ENCODE data around the gene ARHGAP24.

The ARHGAP24 gene

GRCh38 chr4:85967872-85968271, 492.9 kb downstream of the ARHGAP24 start:
- TF ChIP-seq REST (IDR thresholded peaks at IDR 0.05; ENCODE audit: low read depth) = no peak
- TF ChIP-seq TCF12 (IDR thresholded peaks at IDR 0.05; ENCODE audit: low read depth) = no peak
- no peak for TF ChIP-seq FOXM1 (IDR thresholded peaks at IDR 0.05; ENCODE audit: borderline replicate concordance, low read depth)
- no peak for TF ChIP-seq NFIC (IDR thresholded peaks at IDR 0.05)
- no peak for TF ChIP-seq USF1 (IDR thresholded peaks at IDR 0.05)
- no peak for TF ChIP-seq YY1 (IDR thresholded peaks at IDR 0.05; ENCODE audit: low read depth)
- no peak for TF ChIP-seq CREB1 (IDR thresholded peaks at IDR 0.05; ENCODE audit: low read depth)
- TF ChIP-seq RAD21 (IDR thresholded peaks at IDR 0.05; ENCODE audit: low read depth) = no peak
- TF ChIP-seq ZBTB7A (IDR thresholded peaks at IDR 0.05; ENCODE audit: low read depth) = no peak
- TF ChIP-seq TEAD4 (IDR thresholded peaks at IDR 0.05) = no peak
- no peak for TF ChIP-seq TAF1 (IDR thresholded peaks at IDR 0.05; ENCODE audit: low read depth)
- no peak for TF ChIP-seq EP300 (IDR thresholded peaks at IDR 0.05; ENCODE audit: borderline replicate concordance)
- TF ChIP-seq CEBPB (IDR thresholded peaks at IDR 0.05) = no peak
- no peak for TF ChIP-seq EGR1 (IDR thresholded peaks at IDR 0.05)
- TF ChIP-seq MAX (IDR thresholded peaks at IDR 0.05) = no peak

GRCh38 chr4:85968945-85969819, 494.2 kb downstream of the ARHGAP24 start:
- TF ChIP-seq REST (IDR thresholded peaks at IDR 0.05; ENCODE audit: low read depth) (no peak), RAD21 (IDR thresholded peaks at IDR 0.05; ENCODE audit: low read depth) (peak; percentile 65), FOXM1 (IDR thresholded peaks at IDR 0.05; ENCODE audit: borderline replicate concordance, low read depth) (no peak), ZBTB7A (IDR thresholded peaks at IDR 0.05; ENCODE audit: low read depth) (no peak)

GRCh38 chr4:85970535-85970934, 495.6 kb downstream of the ARHGAP24 start:
- no peak for TF ChIP-seq MAX (IDR thresholded peaks at IDR 0.05)
- TF ChIP-seq RAD21 (IDR thresholded peaks at IDR 0.05; ENCODE audit: low read depth) = no peak
- no peak for TF ChIP-seq CEBPB (IDR thresholded peaks at IDR 0.05)
- TF ChIP-seq ZBTB7A (IDR thresholded peaks at IDR 0.05; ENCODE audit: low read depth) = no peak
- no peak for TF ChIP-seq CREB1 (IDR thresholded peaks at IDR 0.05; ENCODE audit: low read depth)
- TF ChIP-seq FOXM1 (IDR thresholded peaks at IDR 0.05; ENCODE audit: borderline replicate concordance, low read depth) = no peak
- no peak for TF ChIP-seq TEAD4 (IDR thresholded peaks at IDR 0.05)
- TF ChIP-seq REST (IDR thresholded peaks at IDR 0.05; ENCODE audit: low read depth) = no peak

GRCh38 chr4:85979276-85979675, 504.3 kb downstream of the ARHGAP24 start:
- TF ChIP-seq REST (IDR thresholded peaks at IDR 0.05; ENCODE audit: low read depth) = no peak
- no peak for TF ChIP-seq USF1 (IDR thresholded peaks at IDR 0.05)
- no peak for TF ChIP-seq EGR1 (IDR thresholded peaks at IDR 0.05)
- TF ChIP-seq MAX (IDR thresholded peaks at IDR 0.05) = no peak
- no peak for TF ChIP-seq FOXM1 (IDR thresholded peaks at IDR 0.05; ENCODE audit: borderline replicate concordance, low read depth)
- no peak for TF ChIP-seq TEAD4 (IDR thresholded peaks at IDR 0.05)
- no peak for TF ChIP-seq YY1 (IDR thresholded peaks at IDR 0.05; ENCODE audit: low read depth)
- no peak for TF ChIP-seq CREB1 (IDR thresholded peaks at IDR 0.05; ENCODE audit: low read depth)
- no peak for TF ChIP-seq TCF12 (IDR thresholded peaks at IDR 0.05; ENCODE audit: low read depth)
